Measurements from ENCODE around the gene ZNF615.
A peak's percentile ranks its signal among the peaks of the same experiment; 100 is the strongest.
"Not testable (repeated sequence)": the region's sequence is repeated elsewhere in the genome, so short reads cannot be mapped to it uniquely, and the experiment has no call there.

The ZNF615 gene

GRCh38 chr19:52028027-52028779 lies 20.2 kb upstream of the ZNF615 start, which contains the start of gene ZNF614:
ZNF614 (minus strand) TSS chr19:52028379; CDS start chr19:52025745, 2,634 bp downstream.
- Histone ChIP-seq H3K9me2 (replicated peaks; ENCODE audit: insufficient read depth, low read length) (no peaks in the 10 kb centered on the region), H2AFZ (ENCODE audit: low read depth, low read length, severe bottlenecking) (peak within 1 kb of the TSS; percentile 96), H3K4me2 (ENCODE audit: low read depth, low read length, poor library complexity, severe bottlenecking) (peak within 1 kb of the TSS; percentile 97), H3K9me3 (ENCODE audit: insufficient read depth, low read length) (peaks cover 9% of the 10 kb centered on the region; the same call in 1 of the 2 replicates), H3K36me3 (ENCODE audit: low read length) (peaks cover 44% of the 10 kb centered on the region), H3K4me3 (ENCODE audit: insufficient read depth, low read length, poor library complexity, severe bottlenecking) (peak within 1 kb of the TSS; percentile 78), H4K20me1 (ENCODE audit: low read depth, low read length) (no peaks in the 10 kb centered on the region), H3K27me3 (ENCODE audit: low read length) (no peaks in the 10 kb centered on the region), H3K27ac (ENCODE audit: low read depth, low read length) (peak within 1 kb of the TSS; percentile 60), H3F3A (ENCODE audit: insufficient read depth) (no peaks in the 10 kb centered on the region), H3K79me2 (ENCODE audit: insufficient read depth, low read length) (peaks cover 28% of the 10 kb centered on the region), H3K9ac (ENCODE audit: low read length) (peak within 1 kb of the TSS; percentile 78)
- TF ChIP-seq CTCF (IDR thresholded peaks at IDR 0.05; ENCODE audit: insufficient read depth, low read length, poor library complexity, severe bottlenecking) (no peak), EZH2phosphoT487 (conservative IDR thresholded peaks at IDR 0.05; ENCODE audit: low read length) (no peak)

- H3K4me2 ChIP-seq (ENCODE audit: low read depth, low read length, poor library complexity, severe bottlenecking); H3K27me3 ChIP-seq (ENCODE audit: low read length); H3K9ac ChIP-seq (ENCODE audit: low read length); H3K9me3 ChIP-seq (ENCODE audit: insufficient read depth, low read length); H2AFZ ChIP-seq (ENCODE audit: low read depth, low read length, severe bottlenecking); H4K20me1 ChIP-seq (ENCODE audit: low read depth, low read length); H3K4me3 ChIP-seq (ENCODE audit: insufficient read depth, low read length, poor library complexity, severe bottlenecking); H3K9me2 ChIP-seq (replicated peaks; ENCODE audit: insufficient read depth, low read length); H3F3A ChIP-seq (ENCODE audit: insufficient read depth); H3K27ac ChIP-seq (ENCODE audit: low read depth, low read length): not testable (repeated sequence)
- peaks cover 28% of the 10 kb centered on the region for H3K79me2 ChIP-seq (ENCODE audit: insufficient read depth, low read length)
- peaks cover 48% of the 10 kb centered on the region for H3K36me3 ChIP-seq (ENCODE audit: low read length)
These were observed 18.4 kb upstream of the ZNF615 start for GRCh38 chr19:52026255-52026990.

- H3K9me2 ChIP-seq (replicated peaks; ENCODE audit: insufficient read depth, low read length); H2AFZ ChIP-seq (ENCODE audit: low read depth, low read length, severe bottlenecking); H3K9me3 ChIP-seq (ENCODE audit: insufficient read depth, low read length); H4K20me1 ChIP-seq (ENCODE audit: low read depth, low read length); H3F3A ChIP-seq (ENCODE audit: insufficient read depth); H3K27me3 ChIP-seq (ENCODE audit: low read length); H3K9ac ChIP-seq (ENCODE audit: low read length); H3K27ac ChIP-seq (ENCODE audit: low read depth, low read length); H3K4me3 ChIP-seq (ENCODE audit: insufficient read depth, low read length, poor library complexity, severe bottlenecking); H3K4me2 ChIP-seq (ENCODE audit: low read depth, low read length, poor library complexity, severe bottlenecking): not testable (repeated sequence)
- peaks cover 26% of the 10 kb centered on the region for H3K79me2 ChIP-seq (ENCODE audit: insufficient read depth, low read length)
- peaks cover 53% of the 10 kb centered on the region for H3K36me3 ChIP-seq (ENCODE audit: low read length)
These were observed 16.5 kb upstream of the ZNF615 start for GRCh38 chr19:52024478-52024877.

- H3K27me3 ChIP-seq (ENCODE audit: low read length), result no peaks in the 10 kb centered on the region
- peaks cover 73% of the 10 kb centered on the region for H3K36me3 ChIP-seq (ENCODE audit: low read length)
- H2AFZ ChIP-seq (ENCODE audit: low read depth, low read length, severe bottlenecking), result no peak overlapping the region
- no peak overlapping the region for H3K4me2 ChIP-seq (ENCODE audit: low read depth, low read length, poor library complexity, severe bottlenecking)
- H4K20me1 ChIP-seq (ENCODE audit: low read depth, low read length), result no peaks in the 10 kb centered on the region
- H3K9ac ChIP-seq (ENCODE audit: low read length), result no peak overlapping the region
- H3K9me2 ChIP-seq (replicated peaks; ENCODE audit: insufficient read depth, low read length), result no peaks in the 10 kb centered on the region
- TF ChIP-seq EZH2phosphoT487 (conservative IDR thresholded peaks at IDR 0.05; ENCODE audit: low read length) (no peak), CTCF (IDR thresholded peaks at IDR 0.05; ENCODE audit: insufficient read depth, low read length, poor library complexity, severe bottlenecking) (no peak)
- no peaks in the 10 kb centered on the region for H3F3A ChIP-seq (ENCODE audit: insufficient read depth)
- H3K9me3 ChIP-seq (ENCODE audit: insufficient read depth, low read length), result peaks cover 12% of the 10 kb centered on the region; the same call in 1 of the 2 replicates
- peaks cover 8% of the 10 kb centered on the region; the same call in 1 of the 2 replicates for H3K79me2 ChIP-seq (ENCODE audit: insufficient read depth, low read length)
- H3K27ac ChIP-seq (ENCODE audit: low read depth, low read length), result no peak overlapping the region
- no peak overlapping the region for H3K4me3 ChIP-seq (ENCODE audit: insufficient read depth, low read length, poor library complexity, severe bottlenecking)
These were observed 14.2 kb upstream of the ZNF615 start for GRCh38 chr19:52022193-52022592.
